ENCODE data around the gene HSPG2.
A peak's percentile ranks its signal among the peaks of the same experiment; 100 is the strongest.
"Not testable (repeated sequence)": the region's sequence is repeated elsewhere in the genome, so short reads cannot be mapped to it uniquely, and the experiment has no call there.

Gene HSPG2

GRCh38 chr1:21821385-21822019 lies 115.6 kb downstream of the HSPG2 start:
- no peak for DNase-seq

- DNase-seq: no peak
These were observed 116.4 kb downstream of the HSPG2 start for GRCh38 chr1:21820597-21821232.

DNA sequence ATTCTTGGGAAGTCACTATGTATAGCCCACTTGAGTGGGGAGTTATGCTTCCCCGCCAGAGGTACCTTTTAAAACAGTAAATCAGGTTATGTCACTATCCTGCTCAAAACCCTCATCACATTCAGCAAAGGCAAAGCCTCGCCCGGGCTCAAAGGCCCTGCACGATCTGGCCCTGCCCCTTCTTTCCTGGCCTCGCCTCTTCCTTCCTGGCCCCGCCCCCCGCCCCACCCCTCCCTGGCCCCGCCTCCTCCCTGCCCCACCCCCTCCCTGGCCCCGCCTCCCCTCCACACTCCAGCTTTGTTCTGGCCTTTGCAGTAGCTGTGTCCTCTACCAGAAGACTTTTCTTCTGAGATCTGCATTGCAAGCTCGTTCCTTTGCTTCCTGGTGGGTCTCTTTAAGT lies 118.5 kb downstream of the HSPG2 start:
- peak; percentile 23 to 37 for DNase-seq

GRCh38 chr1:21816602-21817302 lies 120.4 kb downstream of the HSPG2 start:
- no peak for DNase-seq

GRCh38 chr1:21815724-21816321 lies 121.3 kb downstream of the HSPG2 start:
- peak in 1 of 2 donors; percentile 32 for DNase-seq

GRCh38 chr1:21814981-21815582 lies 122.0 kb downstream of the HSPG2 start:
- no peak for DNase-seq

GRCh38 chr1:21814241-21814918 lies 122.7 kb downstream of the HSPG2 start:
- no peak for DNase-seq

- no peak for DNase-seq
These were observed 123.6 kb downstream of the HSPG2 start for GRCh38 chr1:21813542-21813941.

- DNase-seq: no peak
These were observed 125.2 kb downstream of the HSPG2 start, which contains the start of gene LDLRAD2 for GRCh38 chr1:21811875-21812305. Gene LDLRAD2, plus strand, starts transcription at chr1:21812265. Its CDS starts 187 bp downstream, at chr1:21812452.

- no peak for DNase-seq
These were observed 132.6 kb downstream of the HSPG2 start for GRCh38 chr1:21804536-21804935.

- no peak for DNase-seq
These were observed 136.0 kb downstream of the HSPG2 start for GRCh38 chr1:21801100-21801499.

DNA sequence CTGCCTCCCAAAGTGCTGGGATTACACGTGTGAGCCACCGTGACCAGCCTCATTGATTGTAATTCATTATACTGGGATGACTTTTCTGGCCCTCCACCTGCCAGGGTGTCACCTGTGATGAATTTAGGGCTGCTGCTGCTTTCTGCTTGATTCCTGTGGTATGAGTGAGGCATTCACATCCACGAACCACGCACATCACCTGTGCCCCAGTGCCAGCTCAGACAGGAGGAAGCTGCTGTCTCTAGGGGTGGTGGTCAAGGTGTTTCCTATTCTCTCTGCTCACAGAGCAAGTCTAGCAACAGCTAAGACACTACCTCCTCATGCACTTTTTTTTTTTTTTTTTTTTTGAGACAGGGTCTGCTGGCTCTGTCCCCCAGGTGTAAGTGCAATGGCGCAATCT lies 137.4 kb downstream of the HSPG2 start:
- DNase-seq: no peak

DNA sequence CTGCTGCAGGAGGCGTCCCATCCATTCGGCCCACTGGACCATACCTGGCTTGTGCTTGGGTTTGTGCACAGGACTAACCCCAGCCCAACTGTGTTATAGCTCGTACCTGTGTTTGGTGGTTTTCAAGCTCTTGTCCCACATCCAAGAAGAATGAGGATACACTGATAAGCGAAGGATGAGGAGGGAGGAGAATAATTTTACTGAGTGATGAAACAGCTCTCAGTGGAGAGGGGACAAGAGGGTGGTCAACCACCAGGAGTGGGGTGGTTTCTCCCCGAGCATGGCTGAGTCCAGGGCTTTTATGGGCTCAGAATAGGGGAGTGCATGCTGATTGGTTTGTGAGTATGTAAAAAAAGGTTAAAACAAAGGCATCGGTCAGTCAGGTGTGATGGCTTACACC lies 142.0 kb downstream of the HSPG2 start:
- DNase-seq: no peak

DNA sequence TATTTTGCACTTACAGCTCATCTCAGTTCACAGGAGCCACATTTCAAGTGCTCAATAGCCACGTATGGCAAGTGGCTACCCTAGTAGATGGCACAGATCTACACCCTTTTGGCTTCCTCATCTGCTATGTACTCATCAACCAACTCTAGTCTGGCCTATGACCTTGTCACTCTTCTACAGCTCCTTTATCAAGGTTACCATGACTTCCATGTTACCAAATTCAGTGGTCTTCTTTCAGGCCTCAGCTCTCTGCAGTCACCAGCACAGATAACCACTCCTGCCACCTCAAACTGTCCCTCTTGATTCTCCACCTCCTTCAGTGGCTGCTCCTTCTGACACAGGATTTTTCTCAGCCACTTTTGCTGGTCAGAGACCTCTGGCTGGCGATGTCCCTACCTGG lies 142.5 kb downstream of the HSPG2 start:
- DNase-seq: no peak

- no peak for DNase-seq
These were observed 144.0 kb downstream of the HSPG2 start for GRCh38 chr1:21793104-21793503.

DNA sequence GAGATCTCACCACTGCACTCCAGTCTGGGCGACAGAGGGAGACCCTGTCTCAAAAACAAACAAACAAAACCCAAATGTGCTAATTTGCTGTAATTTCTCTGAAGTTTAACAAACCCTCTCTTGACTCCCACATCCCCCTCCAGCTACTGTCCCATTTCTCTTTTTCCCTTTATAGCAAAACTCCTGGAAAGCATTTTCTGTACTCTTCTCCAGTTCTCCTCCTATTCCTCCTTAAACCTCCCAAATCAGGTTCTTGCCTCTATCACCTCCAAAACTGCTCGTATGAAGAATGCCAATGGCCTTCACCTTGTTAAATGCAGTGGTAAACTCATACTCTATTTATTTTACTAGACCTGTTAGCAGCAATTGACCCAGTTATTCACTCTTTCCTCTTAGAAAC lies 150.5 kb downstream of the HSPG2 start:
- no peak for DNase-seq

- not testable (repeated sequence) for DNase-seq
These were observed 151.3 kb downstream of the HSPG2 start for GRCh38 chr1:21785764-21786163.

GRCh38 chr1:21783679-21784603 lies 153.2 kb downstream of the HSPG2 start:
- no peak for DNase-seq

GRCh38 chr1:21782868-21783678 lies 154.0 kb downstream of the HSPG2 start, which contains the start of gene USP48:
Gene USP48, minus strand, starts transcription at chr1:21783149. Its CDS starts 192 bp downstream, at chr1:21782957.
- DNase-seq: peak; percentile 90 to 92

GRCh38 chr1:21782349-21782867 lies 154.7 kb downstream of the HSPG2 start:
- peak; percentile 36 to 74 for DNase-seq
